H9 (cell line): ENCODE results near the gene DIP2C. TPM values are rescaled to one million over a fixed set of nuclear protein-coding genes. Genes with fewer than 3 reads are reported as not detected.

Experiments
- DNase-seq: peaks from one replicate; pipeline ENCODE4 v3.0.0-alpha.2; 2017
- H2AFZ ChIP-seq: one replicate; pipeline ENCODE4 v1.6.1; 2013; ENCODE audit warnings: mild to moderate bottlenecking, low read length, control low read depth, moderate library complexity
- H2AK5ac ChIP-seq: 2 replicates; pipeline ENCODE4 v1.6.1; 2013; ENCODE audit warnings: low read length, control low read depth, mixed read lengths; ENCODE audit not compliant: insufficient read length
- H2BK120ac ChIP-seq: one replicate; pipeline ENCODE4 v1.6.1; 2013; ENCODE audit warnings: low read depth, mild to moderate bottlenecking, low read length, control low read depth, inconsistent platforms; ENCODE audit not compliant: poor library complexity, severe bottlenecking
- H2BK12ac ChIP-seq: 2 replicates; pipeline ENCODE4 v1.6.1; 2013; ENCODE audit warnings: low read length, control low read depth, mixed read lengths, low read depth; ENCODE audit not compliant: insufficient read length
- H2BK15ac ChIP-seq: 2 replicates; pipeline ENCODE4 v1.6.1; 2013; ENCODE audit warnings: low read depth, low read length, control low read depth
- H2BK20ac ChIP-seq: one replicate; pipeline ENCODE4 v1.6.1; 2013; ENCODE audit warnings: low read depth, mild to moderate bottlenecking, low read length, control low read depth, inconsistent platforms; ENCODE audit not compliant: poor library complexity, severe bottlenecking
- H2BK5ac ChIP-seq: 2 replicates; pipeline ENCODE4 v1.6.1; 2013; ENCODE audit warnings: low read length, control low read depth, mixed read lengths; ENCODE audit not compliant: insufficient read length
- H3K14ac ChIP-seq: 2 replicates; pipeline ENCODE4 v1.6.1; 2013; ENCODE audit warnings: low read length, control low read depth; ENCODE audit not compliant: insufficient read depth
- H3K18ac ChIP-seq: 2 replicates; pipeline ENCODE4 v1.6.1; 2013; ENCODE audit warnings: low read depth, mild to moderate bottlenecking, mixed read lengths, low read length, control low read depth; ENCODE audit not compliant: insufficient read length
- H3K23ac ChIP-seq: 2 replicates; pipeline ENCODE4 v1.6.1; 2013; ENCODE audit warnings: low read length, control low read depth, mixed read lengths, low read depth; ENCODE audit not compliant: insufficient read length
- H3K23me2 ChIP-seq: 2 replicates; pipeline ENCODE4 v1.6.1; 2013; ENCODE audit warnings: low read depth, mild to moderate bottlenecking, mixed read lengths, low read length, control low read depth; ENCODE audit not compliant: insufficient read length, poor library complexity, severe bottlenecking
- H3K27ac ChIP-seq: 2 replicates; pipeline ENCODE4 v1.5.1; 2013; ENCODE audit warnings: low read length, control low read depth, mixed read lengths, low read depth; ENCODE audit not compliant: insufficient read length
- H3K27me3 ChIP-seq: 2 replicates; pipeline ENCODE4 v1.6.1; 2013; ENCODE audit warnings: low read length, control low read depth, inconsistent platforms; ENCODE audit not compliant: insufficient read depth
- H3K4ac ChIP-seq: 2 replicates; pipeline ENCODE4 v1.6.1; 2013; ENCODE audit warnings: low read depth, mild to moderate bottlenecking, control low read depth, inconsistent platforms, low read length, moderate library complexity
- H3K4me1 ChIP-seq: 2 replicates; pipeline ENCODE4 v1.6.1; 2013; ENCODE audit warnings: low read length, control low read depth, inconsistent platforms; ENCODE audit not compliant: insufficient read depth
- H3K4me2 ChIP-seq: 2 replicates; pipeline ENCODE4 v1.6.1; 2013; ENCODE audit warnings: low read length, control low read depth, mixed read lengths; ENCODE audit not compliant: insufficient read length, insufficient read depth
- H3K56ac ChIP-seq: 2 replicates; pipeline ENCODE4 v1.6.1; 2013; ENCODE audit warnings: low read depth, mild to moderate bottlenecking, mixed read lengths, low read length, control low read depth; ENCODE audit not compliant: insufficient read length
- H3K79me1 ChIP-seq: 2 replicates; pipeline ENCODE4 v1.6.1; 2013; ENCODE audit warnings: low read depth, mild to moderate bottlenecking, moderate library complexity, low read length, control low read depth, inconsistent platforms; ENCODE audit not compliant: insufficient read depth, poor library complexity, severe bottlenecking
- H3K79me2 ChIP-seq: 2 replicates; pipeline ENCODE4 v1.6.1; 2013; ENCODE audit warnings: low read length, control low read depth, inconsistent platforms; ENCODE audit not compliant: insufficient read depth
- H3K9ac ChIP-seq: 2 replicates; pipeline ENCODE4 v1.6.1; 2013; ENCODE audit warnings: low read length, control low read depth, mixed read lengths; ENCODE audit not compliant: insufficient read length; ENCODE audit errors: extremely low read depth
- H3K9me3 ChIP-seq: one replicate; pipeline ENCODE4 v1.6.1; 2013; ENCODE audit warnings: low read depth, low read length, inconsistent platforms; ENCODE audit not compliant: control insufficient read depth
- H3T11ph ChIP-seq: one replicate; pipeline ENCODE4 v1.6.1; 2013; ENCODE audit warnings: mild to moderate bottlenecking, low read length, control low read depth, inconsistent platforms
- H4K20me1 ChIP-seq: one replicate; pipeline ENCODE4 v1.6.1; 2013; ENCODE audit not compliant: control insufficient read depth, insufficient read length, insufficient read depth
- H4K5ac ChIP-seq: 2 replicates; pipeline ENCODE4 v1.6.1; 2013; ENCODE audit warnings: low read depth, mild to moderate bottlenecking, mixed read lengths, low read length, control low read depth; ENCODE audit not compliant: insufficient read length
- H4K8ac ChIP-seq: replicated peaks from 2 replicates; pipeline ENCODE4 v1.6.1; 2013; ENCODE audit warnings: low read length, control low read depth, mixed read lengths, low read depth; ENCODE audit not compliant: insufficient read length
- H4K91ac ChIP-seq: 2 replicates; pipeline ENCODE4 v1.6.1; 2013; ENCODE audit warnings: low read depth, mild to moderate bottlenecking, moderate library complexity, mixed read lengths, low read length, control low read depth; ENCODE audit not compliant: insufficient read length
- H3K27ac Mint-ChIP-seq, 3 experiments: 2 replicates in 2 of 3; 3 replicates in 1 of 3; pipeline ENCODE4 v1.8.0; 2020 to 2021; ENCODE audit warnings: mixed read lengths in 3 of 3, mild to moderate bottlenecking in 1 of 3, moderate library complexity in 1 of 3
- H3K27me3 Mint-ChIP-seq: 2 replicates; pipeline ENCODE4 v1.8.0; 2021; ENCODE audit warnings: low read depth, mild to moderate bottlenecking, moderate library complexity, mixed read lengths
- H3K36me3 Mint-ChIP-seq, 3 experiments: 2 replicates in 2 of 3; 3 replicates in 1 of 3; pipeline ENCODE4 v1.8.0; 2020 to 2021; ENCODE audit warnings: low read depth in 3 of 3, mixed read lengths in 3 of 3; ENCODE audit not compliant: insufficient read depth in 1 of 3
- H3K4me1 Mint-ChIP-seq, 2 experiments: 2 replicates each; pipeline ENCODE4 v1.8.0; 2020; ENCODE audit warnings: mixed read lengths in 2 of 2
- H3K4me3 Mint-ChIP-seq, 2 experiments: 2 replicates in 1 of 2; 3 replicates in 1 of 2; pipeline ENCODE4 v1.8.0; 2020 to 2021; ENCODE audit warnings: mild to moderate bottlenecking in 2 of 2, mixed read lengths in 2 of 2, moderate library complexity in 1 of 2
- H3K9me3 Mint-ChIP-seq, 2 experiments: 2 replicates in 1 of 2; 3 replicates in 1 of 2; pipeline ENCODE4 v1.8.0; 2020; ENCODE audit warnings: mild to moderate bottlenecking in 2 of 2, mixed read lengths in 2 of 2, moderate library complexity in 1 of 2
- WGBS: extraction: QIAGEN DNeasy Blood & Tissue Kit; methylation state at CpG from one replicate; pipeline ENCODE4 v1.1.7; 2013; ENCODE audit warnings: missing lambda C conversion rate, low lambda C conversion rate, mixed read lengths; ENCODE audit not compliant: insufficient read length; ENCODE audit errors: extremely low coverage; 5-methylcytosine and 5-hydroxymethylcytosine counted together
- total RNA-seq: library from RNA; stranded (reverse); gene quantifications from 2 replicates; pipeline ENCODE4 v1.2.1, GENCODE V29; 2021
- TF ChIP-seq, protein P1 (sequence below): fragments of 200-600 bp; sonication (generic); conservative IDR thresholded peaks from 3 replicates; pipeline ENCODE4 v1.8.0; 2021; ENCODE audit warnings: antibody characterized with exemption, mild to moderate bottlenecking

The DIP2C gene
- total RNA-seq, 1 experiment from 2014 or later = 7.9 TPM

DNA sequence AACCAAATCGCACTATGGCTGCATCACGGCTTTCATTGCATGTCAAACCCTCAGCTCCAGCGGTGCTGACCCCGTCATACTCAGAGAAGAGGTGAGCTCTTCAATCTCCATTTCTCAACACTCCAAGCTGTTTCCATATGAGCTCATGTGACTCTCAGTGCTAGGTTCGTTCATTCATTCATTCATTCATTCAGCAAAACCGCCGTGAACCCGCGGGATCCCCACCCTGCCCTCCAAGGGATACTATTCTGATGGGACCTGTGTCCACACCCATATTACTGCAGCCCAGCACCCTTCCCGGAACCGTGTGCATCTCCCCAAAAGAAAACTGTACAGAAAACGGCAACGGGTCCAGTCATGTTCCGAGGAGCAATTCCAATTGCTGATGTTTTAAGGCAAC is 184.7 kb downstream of the DIP2C start:
- H2BK120ac ChIP-seq = no peak overlapping the region
- no peak overlapping the region for H2BK12ac ChIP-seq
- H3K18ac ChIP-seq = no peak overlapping the region
- no peak overlapping the region for H3K4ac ChIP-seq
- no peaks in the 10 kb centered on the region for H3K79me2 ChIP-seq
- H3K9ac ChIP-seq = no peak overlapping the region
- H2AK5ac ChIP-seq = no peak overlapping the region
- Mint-ChIP-seq H3K9me3 (peaks cover 0 to 5% of the 10 kb centered on the region in 2 experiments; a peak in 2 of 5 replicates), H3K4me3 (no peak overlapping the region), H3K27ac (no peak overlapping the region), H3K27me3 (peaks cover 99% of the 10 kb centered on the region), H3K4me1 (no peaks in the 10 kb centered on the region), H3K36me3 (peaks cover 0 to 11% (median 3%) of the 10 kb centered on the region in 3 experiments; a peak in 5 of 7 replicates)
- H3K9me3 ChIP-seq = no peaks in the 10 kb centered on the region
- H2BK20ac ChIP-seq = no peak overlapping the region
- no peaks in the 10 kb centered on the region for H3K79me1 ChIP-seq
- no CpG with 5 or more reads among the region's 14 CpGs for WGBS
- no peak overlapping the region for H4K5ac ChIP-seq
- H2AFZ ChIP-seq = no peak overlapping the region
- no peak overlapping the region for H2BK5ac ChIP-seq
- no peak overlapping the region for H3K14ac ChIP-seq
- no peak overlapping the region for H3K4me2 ChIP-seq
- H3K4me1 ChIP-seq = no peaks in the 10 kb centered on the region
- DNase-seq = no peak
- TF ChIP-seq, protein P1, sequence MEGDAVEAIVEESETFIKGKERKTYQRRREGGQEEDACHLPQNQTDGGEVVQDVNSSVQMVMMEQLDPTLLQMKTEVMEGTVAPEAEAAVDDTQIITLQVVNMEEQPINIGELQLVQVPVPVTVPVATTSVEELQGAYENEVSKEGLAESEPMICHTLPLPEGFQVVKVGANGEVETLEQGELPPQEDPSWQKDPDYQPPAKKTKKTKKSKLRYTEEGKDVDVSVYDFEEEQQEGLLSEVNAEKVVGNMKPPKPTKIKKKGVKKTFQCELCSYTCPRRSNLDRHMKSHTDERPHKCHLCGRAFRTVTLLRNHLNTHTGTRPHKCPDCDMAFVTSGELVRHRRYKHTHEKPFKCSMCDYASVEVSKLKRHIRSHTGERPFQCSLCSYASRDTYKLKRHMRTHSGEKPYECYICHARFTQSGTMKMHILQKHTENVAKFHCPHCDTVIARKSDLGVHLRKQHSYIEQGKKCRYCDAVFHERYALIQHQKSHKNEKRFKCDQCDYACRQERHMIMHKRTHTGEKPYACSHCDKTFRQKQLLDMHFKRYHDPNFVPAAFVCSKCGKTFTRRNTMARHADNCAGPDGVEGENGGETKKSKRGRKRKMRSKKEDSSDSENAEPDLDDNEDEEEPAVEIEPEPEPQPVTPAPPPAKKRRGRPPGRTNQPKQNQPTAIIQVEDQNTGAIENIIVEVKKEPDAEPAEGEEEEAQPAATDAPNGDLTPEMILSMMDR = no peak
- peaks cover 48% of the 10 kb centered on the region for H3K27me3 ChIP-seq
- H3K23me2 ChIP-seq = no peaks in the 10 kb centered on the region
- H3K23ac ChIP-seq = no peak overlapping the region
- no peak overlapping the region for H3K27ac ChIP-seq
- H4K8ac ChIP-seq = no peak overlapping the region
- no peak overlapping the region for H3T11ph ChIP-seq
- H2BK15ac ChIP-seq = no peak overlapping the region
- no peak overlapping the region for H3K56ac ChIP-seq
- no peak overlapping the region for H4K91ac ChIP-seq
- H4K20me1 ChIP-seq = no peaks in the 10 kb centered on the region
